Gastroesophageal sphincter (tissue), 4 donors: ENCODE data around the gene FBXO31. TPM values are rescaled to one million over a fixed set of nuclear protein-coding genes. Genes with fewer than 3 reads are reported as not detected.
A peak's percentile ranks its signal among the peaks of the same experiment; 100 is the strongest.

Experiments
- ATAC-seq: fragments of 150-250 bp; one replicate; pipeline ENCODE4 v1.9.1; 2016; ENCODE audit warnings: mild to moderate bottlenecking, moderate library complexity
- H3K27ac ChIP-seq, 4 donors: fragments of 200-600 bp; sonication (generic) in 3 of 4; 1 replicate in 3 of 4; 2 replicates in 1 of 4; pipeline ENCODE4 v1.5.1; 2016 to 2019
- H3K27me3 ChIP-seq: fragments of 200-600 bp; sonication (generic); one replicate; pipeline ENCODE4 v1.5.1; 2019
- H3K36me3 ChIP-seq, 2 donors: fragments of 200-600 bp; sonication (generic); one replicate each; pipeline ENCODE4 v1.5.1; 2019; ENCODE audit warnings: control low read depth in 1 of 2
- H3K4me1 ChIP-seq, 3 donors: fragments of 200-600 bp; sonication (generic); 1 replicate in 2 of 3; 2 replicates in 1 of 3; pipeline ENCODE4 v1.5.1; 2016 to 2019; ENCODE audit warnings: control low read depth in 2 of 3
- H3K4me3 ChIP-seq, 2 donors: fragments of 200-600 bp; sonication (generic); one replicate each; pipeline ENCODE4 v1.5.1; 2019; ENCODE audit warnings: mild to moderate bottlenecking in 1 of 2, moderate library complexity in 1 of 2
- H3K9me3 ChIP-seq, 3 donors: fragments of 200-600 bp; sonication (generic); one replicate each; pipeline ENCODE4 v1.5.1; 2017 to 2019; ENCODE audit warnings: control low read depth in 2 of 3
- CTCF ChIP-seq, 4 experiments: fragments of 200-600 bp in 2 of 4; fragments of 450-650 bp in 2 of 4; sonication (generic) in 1 of 4; IDR thresholded peaks; one replicate each; pipeline ENCODE4 v1.5.1; 2017 to 2019; ENCODE audit warnings: antibody characterized with exemption in 4 of 4, mild to moderate bottlenecking in 2 of 4, moderate library complexity in 2 of 4
- EP300 ChIP-seq: sonication (generic); formaldehyde crosslinking; IDR thresholded peaks from one replicate; pipeline ENCODE4 v1.6.1; 2017; ENCODE audit warnings: antibody characterized with exemption, mild to moderate bottlenecking
- POLR2A ChIP-seq, 2 donors: fragments of 450-650 bp; IDR thresholded peaks; one replicate each; pipeline ENCODE4 v1.6.1; 2017; ENCODE audit warnings: antibody characterized with exemption in 2 of 2, mild to moderate bottlenecking in 2 of 2, moderate library complexity in 1 of 2
- POLR2AphosphoS5 ChIP-seq: sonication (generic); formaldehyde crosslinking; IDR thresholded peaks from one replicate; pipeline ENCODE4 v1.6.1; 2017; ENCODE audit warnings: antibody characterized with exemption
- WGBS, 2 donors: methylation state at CpG; one replicate each; pipeline ENCODE4 v1.1.5; 2018; ENCODE audit warnings: low coverage in 1 of 2; 5-methylcytosine and 5-hydroxymethylcytosine counted together
- total RNA-seq, 4 donors: library from RNA; depleted of rRNA; stranded (reverse); fragments of >200 nt; gene quantifications; one replicate each; pipeline ENCODE4 v1.1.0, GENCODE V29; 2016

Gene FBXO31
- total RNA-seq, 4 donors from 2014 or later: 69.2 to 141 (median 85.1) TPM

GRCh38 chr16:87325423-87325858, 58.1 kb downstream of the FBXO31 start:
- Histone ChIP-seq H3K4me1 (peaks cover 0 to 27% (median 7%) of the 10 kb centered on the region in 3 donors), H3K36me3 (peaks cover 0 to 55% of the 10 kb centered on the region in 2 donors), H3K27ac (peak overlapping the region in 3 of 4 donors; percentile 32 to 67 (median 41)), H3K9me3 (no peaks in the 10 kb centered on the region), H3K4me3 (no peak overlapping the region), H3K27me3 (no peaks in the 10 kb centered on the region)
- WGBS, 2 donors: 19 to 70% methylated on average over 3 of the region's 15 CpGs
- TF ChIP-seq CTCF (IDR thresholded peaks at IDR 0.05) (no peak), POLR2AphosphoS5 (no peak), EP300 (no peak), POLR2A (IDR thresholded peaks at IDR 0.05) (no peak)
- no peak for ATAC-seq

- H3K9me3 ChIP-seq: no peaks in the 10 kb centered on the region
- TF ChIP-seq POLR2A (IDR thresholded peaks at IDR 0.05) (no peak), CTCF (IDR thresholded peaks at IDR 0.05) (peak in 3 of 4 experiments; percentile 60 to 87 (median 66)), POLR2AphosphoS5 (no peak), EP300 (no peak)
- no peaks in the 10 kb centered on the region for H3K27me3 ChIP-seq
- peak overlapping the region in 3 of 4 donors; percentile 41 to 67 (median 43) for H3K27ac ChIP-seq
- peaks cover 0 to 27% (median 7%) of the 10 kb centered on the region in 3 donors for H3K4me1 ChIP-seq
- 17 to 40% methylated on average over 1 to 6 of the region's 28 CpGs for WGBS, 2 donors
- no peak overlapping the region for H3K4me3 ChIP-seq
- ATAC-seq: no peak
- H3K36me3 ChIP-seq: peaks cover 0 to 47% of the 10 kb centered on the region in 2 donors
Measured at GRCh38 chr16:87324411-87325275, 58.9 kb downstream of the FBXO31 start.

GRCh38 chr16:87323727-87324410, 59.7 kb downstream of the FBXO31 start:
- no peak for TF ChIP-seq POLR2AphosphoS5
- TF ChIP-seq POLR2A (IDR thresholded peaks at IDR 0.05): no peak
- TF ChIP-seq CTCF (IDR thresholded peaks at IDR 0.05): no peak
- TF ChIP-seq EP300: no peak
- H3K27ac ChIP-seq: peak overlapping the region in 1 of 4 donors; percentile 67
- H3K9me3 ChIP-seq: no peaks in the 10 kb centered on the region
- ATAC-seq: no peak
- no CpG with 5 or more reads among the region's 21 CpGs for WGBS, 2 donors
- peaks cover 0 to 27% (median 7%) of the 10 kb centered on the region in 3 donors for H3K4me1 ChIP-seq
- no peaks in the 10 kb centered on the region for H3K27me3 ChIP-seq
- H3K4me3 ChIP-seq: no peak overlapping the region
- H3K36me3 ChIP-seq: peaks cover 0 to 39% of the 10 kb centered on the region in 2 donors

GRCh38 chr16:87322833-87323726, 60.5 kb downstream of the FBXO31 start:
- 100% methylated on average over 1 of the region's 35 CpGs; no CpG with 5 or more reads in 1 of the 2 donors for WGBS, 2 donors
- Histone ChIP-seq H3K27me3 (no peaks in the 10 kb centered on the region), H3K27ac (no peak overlapping the region), H3K36me3 (peaks cover 0 to 31% of the 10 kb centered on the region in 2 donors), H3K4me1 (peaks cover 0 to 33% (median 12%) of the 10 kb centered on the region in 3 donors), H3K9me3 (no peaks in the 10 kb centered on the region), H3K4me3 (no peak overlapping the region)
- TF ChIP-seq CTCF (IDR thresholded peaks at IDR 0.05): no peak
- no peak for TF ChIP-seq POLR2AphosphoS5
- no peak for TF ChIP-seq EP300
- TF ChIP-seq POLR2A (IDR thresholded peaks at IDR 0.05): no peak
- ATAC-seq: no peak
